GM19099 (cell line): Measurements from ENCODE around the gene LGALS3BP.

Experiments used
- POLR2A ChIP-seq: IDR thresholded peaks from 3 replicates; pipeline ENCODE4 v1.6.1; 2011; ENCODE audit warnings: low read depth; ENCODE audit not compliant: insufficient read length; ENCODE audit errors: extremely low read depth

Gene LGALS3BP

GRCh38 chr17:78934681-78935418 is 44.9 kb downstream of the LGALS3BP start:
- TF ChIP-seq POLR2A, result no peak

GRCh38 chr17:78933959-78934568 is 45.7 kb downstream of the LGALS3BP start:
- TF ChIP-seq POLR2A, result no peak

GRCh38 chr17:78933025-78933958 is 46.4 kb downstream of the LGALS3BP start:
- TF ChIP-seq POLR2A, result no peak

- no peak for TF ChIP-seq POLR2A
Observed at GRCh38 chr17:78929908-78930775, 49.6 kb downstream of the LGALS3BP start.

- TF ChIP-seq POLR2A, result no peak
Observed at GRCh38 chr17:78925662-78926555, 53.8 kb downstream of the LGALS3BP start.

- TF ChIP-seq POLR2A, result no peak
Observed at GRCh38 chr17:78925234-78925633, 54.5 kb downstream of the LGALS3BP start, which contains the start of gene TIMP2. Gene TIMP2 (minus strand): TSS chr17:78925387. CDS start chr17:78925088, 299 bp downstream.

GRCh38 chr17:78924481-78925151 is 55.1 kb downstream of the LGALS3BP start:
- no peak for TF ChIP-seq POLR2A

GRCh38 chr17:78923660-78924453 is 55.9 kb downstream of the LGALS3BP start:
- no peak for TF ChIP-seq POLR2A

- no peak for TF ChIP-seq POLR2A
Observed at GRCh38 chr17:78922816-78923498, 56.8 kb downstream of the LGALS3BP start.

- no peak for TF ChIP-seq POLR2A
Observed at GRCh38 chr17:78921437-78921971, 58.2 kb downstream of the LGALS3BP start.
